Body of pancreas (tissue), 4 donors: ENCODE measurements around the gene MAP3K2. TPM values are rescaled to one million over a fixed set of nuclear protein-coding genes. Genes with fewer than 3 reads are reported as not detected.

Experiments
- ATAC-seq: fragments of 150-250 bp; one replicate; pipeline ENCODE4 v1.9.1; 2016
- DNase-seq, 4 donors: peaks; one replicate each; pipeline ENCODE4 v3.0.0-alpha.2; 2019
- H3K27ac ChIP-seq, 4 donors: fragments of 200-600 bp; sonication (generic); 1 replicate in 3 of 4; 2 replicates in 1 of 4; pipeline versions ENCODE4 v1.5.1 to v1.6.1; 2016 to 2019; ENCODE audit warnings: mild to moderate bottlenecking in 1 of 4, mixed read lengths in 1 of 4, moderate library complexity in 1 of 4
- H3K27me3 ChIP-seq, 2 donors: fragments of 200-600 bp; sonication (generic); one replicate each; pipeline ENCODE4 v1.6.0; 2016; ENCODE audit warnings: mild to moderate bottlenecking in 1 of 2
- H3K36me3 ChIP-seq, 2 donors: fragments of 200-600 bp; sonication (generic); replicated peaks in 1 of 2; 2 replicates each; pipeline ENCODE4 v1.5.1; 2016; ENCODE audit warnings: low read depth in 2 of 2; ENCODE audit not compliant: insufficient read depth in 1 of 2
- H3K4me1 ChIP-seq: fragments of 200-600 bp; sonication (generic); one replicate; pipeline ENCODE4 v1.6.0; 2016
- H3K4me3 ChIP-seq, 2 donors: fragments of 200-600 bp; sonication (generic); 1 replicate in 1 of 2; 2 replicates in 1 of 2; pipeline ENCODE4 v1.5.1; 2016 to 2019
- H3K9me3 ChIP-seq, 3 donors: fragments of 200-600 bp; sonication (generic); 1 replicate in 2 of 3; 2 replicates in 1 of 3; pipeline ENCODE4 v1.5.1; 2016
- CTCF ChIP-seq, 7 experiments: fragments of 450-650 bp in 4 of 7; fragments of 200-600 bp in 3 of 7; sonication (generic) in 3 of 7; IDR thresholded peaks; one replicate each; pipeline ENCODE4 v1.5.1; 2016 to 2019; ENCODE audit warnings: antibody characterized with exemption in 7 of 7
- POLR2A ChIP-seq, 3 donors: fragments of 450-650 bp; IDR thresholded peaks; one replicate each; pipeline ENCODE4 v1.6.1; 2016; ENCODE audit warnings: antibody characterized with exemption in 3 of 3, mild to moderate bottlenecking in 2 of 3
- WGBS, 2 donors: methylation state at CpG; one replicate each; pipeline ENCODE4 v1.1.5; 2017; 5-methylcytosine and 5-hydroxymethylcytosine counted together
- intact Hi-C: fragments of 100-400 bp; cut with DNase I; formaldehyde crosslinking; loops from one replicate; pipeline ENCODE4 v1.15.1; 2023
- total RNA-seq, 2 donors: library from RNA; depleted of rRNA; stranded (reverse); fragments of >200 nt; gene quantifications; one replicate each; pipeline ENCODE4 v1.1.0, GENCODE V29; 2016

MAP3K2 gene
- total RNA-seq, 2 donors from 2014 or later = 27.8 to 35.3 TPM

- 62 to 63% methylated on average over 5 of the region's 5 CpGs for WGBS, 2 donors
Observed at GRCh38 chr2:127359520-127359919, 28.3 kb downstream of the MAP3K2 start.

GRCh38 chr2:127358971-127359370 lies 28.8 kb downstream of the MAP3K2 start:
- no peak overlapping the region for H3K27ac ChIP-seq
- H3K36me3 ChIP-seq = no peaks in the 10 kb centered on the region
- no peak overlapping the region for H3K4me3 ChIP-seq
- peaks cover 9% of the 10 kb centered on the region for H3K4me1 ChIP-seq
- DNase-seq (no peak), ATAC-seq (no peak)
- H3K9me3 ChIP-seq = peaks cover 0 to 4% (median 0%) of the 10 kb centered on the region in 3 donors
- no peak for TF ChIP-seq CTCF (IDR thresholded peaks at IDR 0.05)
- no peak for TF ChIP-seq POLR2A (IDR thresholded peaks at IDR 0.05)
- intact Hi-C loops = no loop called here
- WGBS, 2 donors = 90 to 100% methylated on average over 2 of the region's 2 CpGs
- no peaks in the 10 kb centered on the region for H3K27me3 ChIP-seq

More at GRCh38 chr2:127359520-127359919, 28.3 kb downstream of the MAP3K2 start:
- intact Hi-C loops = no loop called here
- Histone ChIP-seq H3K27ac (no peak overlapping the region), H3K9me3 (peaks cover 0 to 4% (median 0%) of the 10 kb centered on the region in 3 donors), H3K4me3 (no peak overlapping the region), H3K36me3 (no peaks in the 10 kb centered on the region), H3K4me1 (peaks cover 8% of the 10 kb centered on the region), H3K27me3 (no peaks in the 10 kb centered on the region)
- no peak for ATAC-seq
- no peak for DNase-seq
- TF ChIP-seq CTCF (IDR thresholded peaks at IDR 0.05) (no peak), POLR2A (IDR thresholded peaks at IDR 0.05) (no peak)

DNA sequence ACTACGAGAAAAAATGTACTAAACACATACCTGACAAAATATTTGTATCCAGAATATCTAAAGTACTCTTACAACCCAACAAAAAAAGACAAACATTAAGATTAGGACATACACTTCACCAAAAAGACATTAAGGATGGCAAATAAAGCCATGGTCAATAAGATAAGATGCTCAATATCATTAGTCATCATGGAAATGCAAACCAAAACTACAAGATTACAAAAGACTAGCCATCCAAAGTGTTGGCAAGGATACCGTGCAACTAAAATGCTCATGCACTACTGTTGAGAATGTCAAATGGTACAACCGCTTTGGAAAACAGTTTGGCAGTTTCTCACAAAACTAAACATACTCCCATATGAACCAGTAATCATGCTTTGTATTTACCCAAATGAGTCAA lies 29.7 kb downstream of the MAP3K2 start:
- WGBS, 2 donors = 57 to 66% methylated on average over 3 of the region's 3 CpGs

DNA sequence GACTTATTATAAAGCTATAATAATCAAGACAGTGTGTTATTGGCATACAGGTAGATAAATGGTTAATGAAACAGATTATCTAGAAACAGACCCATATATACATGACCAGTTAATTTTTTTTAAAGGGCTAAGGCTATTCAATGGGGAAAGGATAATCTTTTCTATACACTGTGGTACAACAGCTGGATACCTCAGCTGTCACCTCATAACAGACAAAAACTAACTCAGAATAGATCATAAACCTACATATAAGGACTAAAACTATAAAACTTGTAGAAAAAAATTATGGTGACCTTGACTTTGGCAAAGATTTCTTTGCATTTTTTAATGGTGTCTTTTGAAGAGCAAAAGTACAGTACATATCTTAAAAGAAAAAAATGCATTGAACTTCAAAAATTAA lies 30.2 kb downstream of the MAP3K2 start:
- intact Hi-C loops = no loop called here
- peaks cover 4% of the 10 kb centered on the region for H3K4me1 ChIP-seq
- TF ChIP-seq POLR2A (IDR thresholded peaks at IDR 0.05) = no peak
- no peak for TF ChIP-seq CTCF (IDR thresholded peaks at IDR 0.05)
- H3K4me3 ChIP-seq = no peak overlapping the region
- no peak overlapping the region for H3K27ac ChIP-seq
- ATAC-seq (no peak), DNase-seq (no peak)
- peaks cover 0 to 4% (median 0%) of the 10 kb centered on the region in 3 donors for H3K9me3 ChIP-seq
- no peaks in the 10 kb centered on the region for H3K27me3 ChIP-seq
- no peaks in the 10 kb centered on the region for H3K36me3 ChIP-seq

More for the DNA sequence above, 29.7 kb downstream of the MAP3K2 start:
- no peaks in the 10 kb centered on the region for H3K27me3 ChIP-seq
- peaks cover 0 to 4% (median 0%) of the 10 kb centered on the region in 3 donors for H3K9me3 ChIP-seq
- TF ChIP-seq CTCF (IDR thresholded peaks at IDR 0.05) (no peak), POLR2A (IDR thresholded peaks at IDR 0.05) (no peak)
- H3K4me1 ChIP-seq = peaks cover 4% of the 10 kb centered on the region
- DNase-seq (no peak), ATAC-seq (no peak)
- H3K36me3 ChIP-seq = no peaks in the 10 kb centered on the region
- no peak overlapping the region for H3K27ac ChIP-seq
- intact Hi-C loops = no loop called here
- H3K4me3 ChIP-seq = no peak overlapping the region

GRCh38 chr2:127356531-127356930 lies 31.2 kb downstream of the MAP3K2 start:
- H3K4me3 ChIP-seq = no peak overlapping the region
- WGBS, 2 donors = 94 to 98% methylated on average over 3 of the region's 3 CpGs
- no peak overlapping the region for H3K27ac ChIP-seq
- H3K27me3 ChIP-seq = no peaks in the 10 kb centered on the region
- H3K4me1 ChIP-seq = peaks cover 7% of the 10 kb centered on the region
- peaks cover 0 to 4% (median 0%) of the 10 kb centered on the region in 3 donors for H3K9me3 ChIP-seq
- intact Hi-C loops = no loop called here
- no peak for TF ChIP-seq POLR2A (IDR thresholded peaks at IDR 0.05)
- H3K36me3 ChIP-seq = no peaks in the 10 kb centered on the region
- no peak for DNase-seq
- ATAC-seq = no peak
